PC-3 (cell line): ENCODE measurements around the gene HLA-DMB.

ENCODE experiments used
- EZH2 ChIP-seq: fragments of 300-600 bp; sonication (generic); IDR thresholded peaks from one replicate; pipeline ENCODE4 v1.6.1; 2017; ENCODE audit warnings: antibody characterized with exemption, mild to moderate bottlenecking, low read length; ENCODE audit not compliant: unreplicated experiment
- EZH2phosphoT487 ChIP-seq: fragments of 300-600 bp; sonication (generic); IDR thresholded peaks from 2 replicates; pipeline ENCODE4 v1.6.1; 2018; ENCODE audit warnings: mild to moderate bottlenecking, antibody characterized with exemption, low read length, borderline replicate concordance

- no peak for TF ChIP-seq EZH2
- no peak for TF ChIP-seq EZH2phosphoT487
These were observed 36.9 kb downstream of the HLA-DMB start for GRCh38 chr6:32903952-32904351.
